ENCODE measurements around the gene SPEN. TPM values are rescaled to one million over a fixed set of nuclear protein-coding genes. Genes with fewer than 3 reads are reported as not detected.

The SPEN gene
- total and polyA plus RNA-seq, 2 of the 13 experiments (the other 11 are each of a cell fraction or from before 2014, with no cell fraction given), result 4.8 to 14.0 TPM

- TF ChIP-seq, protein P1, sequence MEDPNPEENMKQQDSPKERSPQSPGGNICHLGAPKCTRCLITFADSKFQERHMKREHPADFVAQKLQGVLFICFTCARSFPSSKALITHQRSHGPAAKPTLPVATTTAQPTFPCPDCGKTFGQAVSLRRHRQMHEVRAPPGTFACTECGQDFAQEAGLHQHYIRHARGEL (CRISPR knock-in tag; IDR thresholded peaks at IDR 0.05), result no peak
- TF ChIP-seq ZNF138 (CRISPR knock-in tag; IDR thresholded peaks at IDR 0.05; ENCODE audit: low read depth) (peak; percentile 76), PHF5A (CRISPR knock-in tag; IDR thresholded peaks at IDR 0.05; ENCODE audit: low read depth, unreplicated experiment) (no peak), FOSL1 (CRISPR knock-in tag; IDR thresholded peaks at IDR 0.05; ENCODE audit: borderline replicate concordance) (no peak), ZNF44 (CRISPR knock-in tag; IDR thresholded peaks at IDR 0.05) (peak; percentile 68; the same call in 1 of the 2 replicates), ZBTB7B (CRISPR knock-in tag; IDR thresholded peaks at IDR 0.05) (no peak), TRIM24 (CRISPR knock-in tag; IDR thresholded peaks at IDR 0.05) (no peak), ZNF292 (CRISPR knock-in tag; IDR thresholded peaks at IDR 0.05; ENCODE audit: borderline replicate concordance, low read depth) (no peak), FOXJ3 (CRISPR knock-in tag; IDR thresholded peaks at IDR 0.05; ENCODE audit: borderline replicate concordance) (0 out of 2 replicates have a peak, but pooled peaks have one; percentile 69), ZNF326 (CRISPR knock-in tag; IDR thresholded peaks at IDR 0.05; ENCODE audit: borderline replicate concordance) (no peak), MXI1 (IDR thresholded peaks at IDR 0.05; ENCODE audit: borderline replicate concordance, low read depth, low read length) (peak; percentile 43; the same call in 1 of the 3 replicates), NFE2L2 (IDR thresholded peaks at IDR 0.05; ENCODE audit: low read length) (no peak), MEIS1 (CRISPR knock-in tag; IDR thresholded peaks at IDR 0.05; ENCODE audit: borderline replicate concordance) (no peak; the same call in none of the 2 replicates), ZNF891 (CRISPR knock-in tag; IDR thresholded peaks at IDR 0.05) (peak; percentile 89; the same call in 1 of the 2 replicates), ZNF280D (CRISPR knock-in tag; IDR thresholded peaks at IDR 0.05) (no peak), PHF8 (CRISPR knock-in tag; IDR thresholded peaks at IDR 0.05) (peak; percentile 73; the same call in 1 of the 2 replicates), ZNF670 (CRISPR knock-in tag; IDR thresholded peaks at IDR 0.05; ENCODE audit: borderline replicate concordance) (no peak; the same call in 1 of the 2 replicates), PAF1 (CRISPR knock-in tag; IDR thresholded peaks at IDR 0.05) (no peak), ZNF564 (CRISPR knock-in tag; IDR thresholded peaks at IDR 0.05) (peak; percentile 86), ARID2 (CRISPR knock-in tag; IDR thresholded peaks at IDR 0.05; ENCODE audit: borderline replicate concordance) (0 out of 2 replicates have a peak, but pooled peaks have one; percentile 69)
- TF ChIP-seq, protein P2, sequence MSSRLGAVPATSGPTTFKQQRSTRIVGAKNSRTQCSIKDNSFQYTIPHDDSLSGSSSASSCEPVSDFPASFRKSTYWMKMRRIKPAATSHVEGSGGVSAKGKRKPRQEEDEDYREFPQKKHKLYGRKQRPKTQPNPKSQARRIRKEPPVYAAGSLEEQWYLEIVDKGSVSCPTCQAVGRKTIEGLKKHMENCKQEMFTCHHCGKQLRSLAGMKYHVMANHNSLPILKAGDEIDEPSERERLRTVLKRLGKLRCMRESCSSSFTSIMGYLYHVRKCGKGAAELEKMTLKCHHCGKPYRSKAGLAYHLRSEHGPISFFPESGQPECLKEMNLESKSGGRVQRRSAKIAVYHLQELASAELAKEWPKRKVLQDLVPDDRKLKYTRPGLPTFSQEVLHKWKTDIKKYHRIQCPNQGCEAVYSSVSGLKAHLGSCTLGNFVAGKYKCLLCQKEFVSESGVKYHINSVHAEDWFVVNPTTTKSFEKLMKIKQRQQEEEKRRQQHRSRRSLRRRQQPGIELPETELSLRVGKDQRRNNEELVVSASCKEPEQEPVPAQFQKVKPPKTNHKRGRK (CRISPR knock-in tag; IDR thresholded peaks at IDR 0.05), result no peak
- TF ChIP-seq, protein P3, sequence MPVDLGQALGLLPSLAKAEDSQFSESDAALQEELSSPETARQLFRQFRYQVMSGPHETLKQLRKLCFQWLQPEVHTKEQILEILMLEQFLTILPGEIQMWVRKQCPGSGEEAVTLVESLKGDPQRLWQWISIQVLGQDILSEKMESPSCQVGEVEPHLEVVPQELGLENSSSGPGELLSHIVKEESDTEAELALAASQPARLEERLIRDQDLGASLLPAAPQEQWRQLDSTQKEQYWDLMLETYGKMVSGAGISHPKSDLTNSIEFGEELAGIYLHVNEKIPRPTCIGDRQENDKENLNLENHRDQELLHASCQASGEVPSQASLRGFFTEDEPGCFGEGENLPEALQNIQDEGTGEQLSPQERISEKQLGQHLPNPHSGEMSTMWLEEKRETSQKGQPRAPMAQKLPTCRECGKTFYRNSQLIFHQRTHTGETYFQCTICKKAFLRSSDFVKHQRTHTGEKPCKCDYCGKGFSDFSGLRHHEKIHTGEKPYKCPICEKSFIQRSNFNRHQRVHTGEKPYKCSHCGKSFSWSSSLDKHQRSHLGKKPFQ (CRISPR knock-in tag; IDR thresholded peaks at IDR 0.05; ENCODE audit: insufficient replicate concordance), result no peak
These were observed 12.9 kb upstream of the SPEN start (continued) for GRCh38 chr1:15834406-15835204.
